ENCODE results near the gene IL1RAP.
"Not testable (repeated sequence)": the region's sequence is repeated elsewhere in the genome, so short reads cannot be mapped to it uniquely, and the experiment has no call there.

IL1RAP gene

GRCh38 chr3:190512666-190513065, 1.2 kb upstream of the IL1RAP start:
- DNase-seq = no peak

DNA sequence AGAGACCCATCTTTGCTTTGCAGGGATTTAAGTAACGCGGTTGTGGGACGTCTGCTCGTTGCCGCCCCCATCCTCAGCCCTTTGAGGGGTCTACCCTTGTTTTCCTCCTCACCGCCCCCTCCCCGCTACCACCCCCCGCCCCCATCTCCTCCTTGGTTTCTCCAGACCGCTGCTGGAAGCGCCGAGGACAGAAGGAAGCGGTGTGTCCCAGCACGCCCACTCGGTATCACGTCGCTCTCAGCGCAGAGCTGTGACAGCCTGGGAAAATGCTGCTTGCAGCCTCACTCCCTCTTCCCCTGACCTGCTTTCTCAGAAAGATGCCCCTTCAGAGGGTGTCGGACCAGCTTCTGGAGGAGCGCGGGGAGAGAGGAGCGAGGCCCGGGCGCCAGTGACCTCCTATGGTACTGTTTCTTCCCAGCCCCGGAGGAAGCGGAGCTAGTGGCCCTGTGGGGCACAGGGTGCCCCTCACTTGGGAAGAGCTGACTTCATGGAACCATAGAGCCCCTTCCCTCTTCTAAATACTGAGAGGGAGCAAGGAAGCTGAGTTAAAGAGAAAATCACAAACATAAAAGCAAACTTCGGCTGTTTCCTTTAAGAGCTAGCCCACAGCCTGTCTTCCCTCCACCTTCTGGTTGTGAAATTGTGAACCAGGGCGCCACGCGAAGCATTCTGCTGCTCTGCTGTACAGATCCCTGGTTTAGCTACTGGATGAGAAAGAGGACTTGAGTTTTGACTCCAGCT, 698 bp downstream of the IL1RAP start:
- DNase-seq = peak; percentile 11

GRCh38 chr3:190516416-190516815, 2.5 kb downstream of the IL1RAP start:
- DNase-seq = no peak

DNA sequence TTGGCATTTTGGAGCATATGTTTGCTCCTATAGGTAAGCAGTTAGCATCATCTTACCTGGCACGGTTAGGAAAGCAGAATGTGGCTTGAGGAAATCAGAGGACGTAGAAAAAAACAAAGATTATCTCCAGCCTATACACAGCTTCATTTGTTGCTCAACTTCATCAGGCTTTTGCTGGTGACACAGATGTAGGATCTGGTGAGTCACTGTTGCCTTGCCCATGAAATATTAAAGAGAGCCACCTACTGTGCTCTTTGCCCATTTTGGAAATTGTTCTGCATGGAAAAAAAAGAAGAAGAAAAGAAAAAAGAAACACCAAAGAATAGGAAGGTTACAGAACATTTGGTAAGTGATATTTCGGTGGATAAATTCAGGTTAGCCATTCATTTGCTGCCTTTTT, 3.8 kb downstream of the IL1RAP start:
- no peak for DNase-seq

DNA sequence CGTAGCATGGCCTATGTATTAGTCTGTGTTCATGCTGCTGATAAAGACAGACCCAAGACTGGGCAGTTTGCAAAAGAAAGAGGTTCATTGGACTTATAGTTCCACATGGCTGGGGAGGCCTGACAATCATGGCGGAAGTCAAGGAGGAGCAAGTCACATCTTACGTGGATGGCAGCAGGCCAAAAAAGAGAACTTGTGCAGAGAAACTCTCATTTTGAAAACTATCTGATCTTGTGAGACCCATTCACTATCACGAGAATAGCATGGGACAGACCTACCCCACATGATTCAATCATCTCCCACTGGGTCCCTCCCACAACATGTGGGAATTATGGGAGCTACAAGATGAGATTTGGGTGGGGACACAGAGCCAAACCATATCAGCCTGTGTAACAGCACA, 4.6 kb downstream of the IL1RAP start:
- DNase-seq = not testable (repeated sequence)

GRCh38 chr3:190519886-190520285, 6.0 kb downstream of the IL1RAP start:
- no peak for DNase-seq

DNA sequence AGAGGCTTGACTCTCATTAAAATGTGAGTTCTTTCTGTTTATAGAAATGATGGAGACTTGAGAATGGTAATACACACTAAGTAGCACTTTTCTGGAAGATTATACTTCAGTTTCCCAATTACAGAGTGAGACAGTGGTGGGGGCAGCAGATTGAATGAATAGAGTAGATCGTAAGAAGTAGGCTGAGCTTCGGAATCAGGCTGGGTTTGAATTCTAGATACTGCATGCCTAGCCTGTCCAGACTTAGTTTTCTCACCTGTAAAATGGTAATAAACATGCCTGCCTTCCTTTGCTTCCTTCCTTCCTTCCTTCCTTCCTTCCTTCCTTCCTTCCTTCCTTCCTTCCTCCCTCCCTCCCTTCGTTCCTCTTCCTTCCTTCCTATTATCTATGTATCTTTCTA, 8.1 kb downstream of the IL1RAP start:
- no peak for DNase-seq

GRCh38 chr3:190522621-190523222, 8.8 kb downstream of the IL1RAP start:
- no peak for DNase-seq

DNA sequence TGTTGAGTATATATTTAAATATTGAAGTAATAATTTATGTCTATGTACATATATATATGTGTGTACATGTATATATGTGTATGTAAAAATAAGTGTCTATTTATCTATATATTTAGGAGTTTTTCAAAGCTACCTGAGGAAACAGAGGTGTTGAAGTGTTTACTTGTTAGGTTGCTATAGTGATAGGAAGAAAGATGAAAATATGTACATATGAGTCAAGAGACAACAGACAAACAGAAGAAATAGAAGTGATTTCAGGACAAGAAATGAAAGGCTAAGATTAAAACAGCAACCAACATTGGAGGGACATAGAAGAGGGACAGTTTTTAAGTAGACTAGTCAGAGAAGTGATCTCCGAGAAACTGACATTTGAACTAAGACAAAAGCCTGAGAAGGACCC, 11.1 kb downstream of the IL1RAP start:
- no peak for DNase-seq

GRCh38 chr3:190525634-190526033, 11.7 kb downstream of the IL1RAP start:
- DNase-seq = no peak

GRCh38 chr3:190526787-190527762, 13.2 kb downstream of the IL1RAP start:
- DNase-seq = no peak

- no peak for DNase-seq
Measured at GRCh38 chr3:190528706-190529105, 14.8 kb downstream of the IL1RAP start.

GRCh38 chr3:190531406-190531805, 17.5 kb downstream of the IL1RAP start:
- DNase-seq = no peak

DNA sequence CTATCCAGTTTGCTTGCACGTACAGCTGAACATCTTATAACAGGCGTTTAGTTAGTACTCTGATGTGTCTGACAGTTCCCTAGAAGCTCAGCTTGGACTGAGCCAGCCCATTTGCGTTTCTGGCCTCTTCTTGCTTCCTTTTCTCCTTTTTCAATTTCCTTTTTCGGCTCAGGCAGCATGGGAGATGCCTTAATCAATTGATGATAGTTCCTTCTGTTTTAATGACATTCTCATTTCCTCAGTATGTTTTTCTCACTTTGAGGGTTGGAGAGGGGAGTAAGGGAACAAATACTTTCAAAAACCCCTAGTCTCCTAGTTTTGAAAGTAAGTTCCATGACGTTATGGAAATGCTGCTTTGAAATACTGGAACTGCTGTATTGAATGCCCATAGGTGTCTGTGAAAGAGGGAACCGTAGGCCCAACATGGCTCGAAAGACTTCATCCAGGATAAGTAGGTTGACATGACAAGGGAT, 18.9 kb downstream of the IL1RAP start:
- DNase-seq = no peak

GRCh38 chr3:190533511-190534281, 19.8 kb downstream of the IL1RAP start:
- DNase-seq = no peak

DNA sequence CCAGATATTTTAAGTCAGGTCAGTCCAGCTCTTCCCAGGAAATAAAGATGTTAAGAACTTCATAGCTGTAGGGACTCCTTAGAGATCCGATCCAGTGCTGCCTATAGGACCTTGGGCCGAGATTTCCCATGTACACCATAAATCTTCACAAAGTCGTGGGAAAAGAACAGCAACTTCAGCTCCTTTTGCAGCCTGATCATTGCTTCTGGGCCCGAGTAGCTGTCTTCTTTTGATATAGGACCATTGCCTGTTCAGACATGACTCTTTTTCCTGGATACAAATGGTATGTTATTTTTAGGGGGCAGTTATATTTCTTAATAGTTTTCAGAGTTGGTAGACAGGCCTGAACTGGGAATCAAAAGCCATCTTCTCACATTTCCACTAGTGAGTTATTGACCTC, 20.5 kb downstream of the IL1RAP start:
- DNase-seq = no peak

GRCh38 chr3:190534986-190535385, 21.1 kb downstream of the IL1RAP start:
- DNase-seq = no peak

GRCh38 chr3:190537146-190537545, 23.3 kb downstream of the IL1RAP start:
- no peak for DNase-seq

DNA sequence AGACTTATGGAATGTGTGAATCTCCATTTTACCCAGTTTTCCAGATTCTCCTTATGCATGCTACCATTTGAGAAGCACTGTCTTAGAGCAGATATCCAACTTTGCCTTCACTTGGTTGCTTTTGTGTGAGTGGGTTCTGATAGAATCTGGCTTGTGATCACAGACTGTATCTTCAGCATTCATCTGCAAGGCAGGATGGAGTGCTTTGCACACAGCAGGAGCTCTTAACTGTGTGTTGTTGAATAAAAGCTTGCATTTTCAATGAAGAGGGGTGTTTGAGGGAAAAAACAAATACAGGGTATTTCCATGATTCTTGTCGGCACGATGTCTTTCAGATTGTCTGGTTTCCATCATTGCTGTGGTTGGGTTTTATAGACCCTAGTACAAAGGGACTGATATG, 24.4 kb downstream of the IL1RAP start:
- DNase-seq = no peak

DNA sequence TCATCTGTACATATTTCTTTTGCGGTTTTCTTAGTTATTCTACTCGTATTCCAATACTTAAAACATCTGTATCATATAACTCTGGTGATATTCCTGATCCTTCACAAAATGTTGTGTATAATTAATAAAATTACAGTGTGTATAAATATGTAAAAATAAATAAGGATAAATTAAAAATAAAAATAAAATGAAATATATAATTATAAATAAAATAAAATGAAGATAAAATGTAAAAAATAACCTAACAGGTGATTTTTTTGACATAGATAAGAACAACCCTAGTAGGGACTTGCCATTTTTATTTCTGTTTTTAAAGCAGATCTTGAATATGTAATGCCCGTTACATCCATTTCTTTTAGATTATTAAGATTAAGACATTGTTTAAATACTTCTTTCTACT, 25.6 kb downstream of the IL1RAP start:
- DNase-seq = no peak

DNA sequence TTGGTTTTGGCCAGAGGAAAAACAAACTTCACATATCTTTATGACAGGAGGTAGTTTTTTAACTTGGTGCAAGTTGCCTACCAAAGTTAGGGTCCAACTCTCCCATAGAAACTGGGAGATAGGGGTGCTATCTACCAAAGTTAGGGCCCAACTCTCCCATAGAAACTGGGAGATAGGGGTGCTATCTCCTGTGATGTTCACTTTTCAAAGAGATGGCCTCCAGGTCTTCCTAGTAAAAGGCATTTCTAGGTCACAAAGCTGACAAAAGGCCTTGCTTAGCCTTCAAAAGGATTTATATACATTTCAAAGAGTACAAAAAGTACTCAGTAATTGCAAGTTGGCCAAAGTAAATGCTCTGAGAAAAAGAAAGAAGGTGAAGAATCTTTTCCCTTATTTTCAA, 27.1 kb downstream of the IL1RAP start:
- no peak for DNase-seq

GRCh38 chr3:190541560-190541959, 27.7 kb downstream of the IL1RAP start:
- DNase-seq = no peak

- no peak for DNase-seq
Measured at GRCh38 chr3:190542846-190543245, 29.0 kb downstream of the IL1RAP start.
